ENCODE measurements around the gene NFIA. TPM values are rescaled to one million over a fixed set of nuclear protein-coding genes. Genes with fewer than 3 reads are reported as not detected.

Gene NFIA
- total and polyA plus RNA-seq, 10 of the 15 experiments (the other 5 are each of a cell fraction or from before 2014, with no cell fraction given): 0.10 to 0.16 TPM; not detected in 8

- ChIA-PET SMC1A (ENCODE audit: uncharacterized antibody, unreplicated experiment) (no interaction called here), RAD21 (ENCODE audit: unreplicated experiment) (no interaction called here), CTCF (no interaction called here), POLR2A (no interaction called here)
- Histone ChIP-seq H3K27ac (ENCODE audit: control insufficient read depth, insufficient read depth) (no peak overlapping the region), H2AFZ (ENCODE audit: control insufficient read depth, low read depth, low read length) (no peak overlapping the region), H3K4me1 (ENCODE audit: control insufficient read depth, insufficient read depth, low read length) (no peaks in the 10 kb centered on the region), H3K4me3 (no peak overlapping the region), H4K20me1 (ENCODE audit: control insufficient read depth, insufficient read depth) (no peaks in the 10 kb centered on the region), H3K27me3 (replicated peaks in 1 of 2; ENCODE audit: control insufficient read depth in 2 of 2, insufficient read depth in 2 of 2, low read length in 1 of 2) (no peaks in the 10 kb centered on the region; a peak in 1 of 4 replicates), H3K9me3 (replicated peaks; ENCODE audit: control insufficient read depth, insufficient read depth, low read length) (no peaks in the 10 kb centered on the region; the same call in 2 of the 3 replicates), H3K4me2 (ENCODE audit: control insufficient read depth, insufficient read depth) (no peak overlapping the region), H3K9ac (ENCODE audit: control insufficient read depth, insufficient read depth, low read length) (no peak overlapping the region), H3K79me2 (ENCODE audit: control insufficient read depth, insufficient read depth, low read length) (no peaks in the 10 kb centered on the region), H3K36me3 (ENCODE audit: control insufficient read depth in 2 of 2, insufficient read depth in 2 of 2, low read length in 1 of 2) (no peaks in the 10 kb centered on the region)
- WGBS (ENCODE audit: insufficient coverage, insufficient replicate concordance, low lambda C conversion rate, missing lambda C conversion rate): 35% methylated on average over 3 of the region's 3 CpGs
- FAIRE-seq (no peak), ATAC-seq (no peak), DNase-seq (ENCODE audit: low read depth, low spot score) (no peak)
- TF ChIP-seq NFYB (IDR thresholded peaks at IDR 0.05; ENCODE audit: insufficient read depth, low read depth, low read length) (no peak), IRF4 (IDR thresholded peaks at IDR 0.05; ENCODE audit: low read depth, low read length) (no peak), BRCA1 (IDR thresholded peaks at IDR 0.05; ENCODE audit: low read depth, low read length) (no peak), MTA2 (IDR thresholded peaks at IDR 0.05; ENCODE audit: low read depth) (no peak), CBX3 (IDR thresholded peaks at IDR 0.05; ENCODE audit: borderline replicate concordance, low read depth) (no peak), TCF7 (IDR thresholded peaks at IDR 0.05; ENCODE audit: borderline replicate concordance) (no peak), SMC3 (IDR thresholded peaks at IDR 0.05; ENCODE audit: borderline replicate concordance, low read length) (no peak), USF1 (IDR thresholded peaks at IDR 0.05; ENCODE audit: borderline replicate concordance, extremely low read length, insufficient read depth, low read depth, low read length) (no peak), RELA (IDR thresholded peaks at IDR 0.05; ENCODE audit: borderline replicate concordance, partially characterized antibody) (no peak), MXI1 (IDR thresholded peaks at IDR 0.05; ENCODE audit: low read depth, low read length) (no peak), SMAD1 (IDR thresholded peaks at IDR 0.05; ENCODE audit: low read depth, partially characterized antibody) (no peak), PAX8 (IDR thresholded peaks at IDR 0.05) (no peak), POLR2A (IDR thresholded peaks at IDR 0.05; ENCODE audit: low read depth, low read length) (no peak), SUPT20H (IDR thresholded peaks at IDR 0.05; ENCODE audit: borderline replicate concordance, control insufficient read depth, low read depth, low read length) (no peak), HCFC1 (IDR thresholded peaks at IDR 0.05; ENCODE audit: low read length) (no peak)
- TF ChIP-seq, protein P1, sequence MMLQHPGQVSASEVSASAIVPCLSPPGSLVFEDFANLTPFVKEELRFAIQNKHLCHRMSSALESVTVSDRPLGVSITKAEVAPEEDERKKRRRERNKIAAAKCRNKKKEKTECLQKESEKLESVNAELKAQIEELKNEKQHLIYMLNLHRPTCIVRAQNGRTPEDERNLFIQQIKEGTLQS (IDR thresholded peaks at IDR 0.05; ENCODE audit: borderline replicate concordance, extremely low read depth, low read depth, low read length): no peak
- TF ChIP-seq, protein P2, sequence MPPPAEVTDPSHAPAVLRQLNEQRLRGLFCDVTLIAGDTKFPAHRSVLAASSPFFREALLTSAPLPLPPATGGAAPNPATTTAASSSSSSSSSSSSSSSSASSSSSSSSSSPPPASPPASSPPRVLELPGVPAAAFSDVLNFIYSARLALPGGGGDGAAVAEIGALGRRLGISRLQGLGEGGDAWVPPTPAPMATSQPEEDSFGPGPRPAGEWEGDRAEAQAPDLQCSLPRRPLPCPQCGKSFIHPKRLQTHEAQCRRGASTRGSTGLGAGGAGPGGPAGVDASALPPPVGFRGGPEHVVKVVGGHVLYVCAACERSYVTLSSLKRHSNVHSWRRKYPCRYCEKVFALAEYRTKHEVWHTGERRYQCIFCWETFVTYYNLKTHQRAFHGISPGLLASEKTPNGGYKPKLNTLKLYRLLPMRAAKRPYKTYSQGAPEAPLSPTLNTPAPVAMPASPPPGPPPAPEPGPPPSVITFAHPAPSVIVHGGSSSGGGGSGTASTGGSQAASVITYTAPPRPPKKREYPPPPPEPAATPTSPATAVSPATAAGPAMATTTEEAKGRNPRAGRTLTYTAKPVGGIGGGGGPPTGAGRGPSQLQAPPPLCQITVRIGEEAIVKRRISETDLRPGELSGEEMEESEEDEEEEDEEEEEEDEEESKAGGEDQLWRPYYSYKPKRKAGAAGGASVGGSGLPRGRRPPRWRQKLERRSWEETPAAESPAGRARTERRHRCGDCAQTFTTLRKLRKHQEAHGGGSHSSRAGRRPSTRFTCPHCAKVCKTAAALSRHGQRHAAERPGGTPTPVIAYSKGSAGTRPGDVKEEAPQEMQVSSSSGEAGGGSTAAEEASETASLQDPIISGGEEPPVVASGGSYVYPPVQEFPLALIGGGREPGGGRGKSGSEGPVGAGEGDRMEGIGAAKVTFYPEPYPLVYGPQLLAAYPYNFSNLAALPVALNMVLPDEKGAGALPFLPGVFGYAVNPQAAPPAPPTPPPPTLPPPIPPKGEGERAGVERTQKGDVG (CRISPR knock-in tag; IDR thresholded peaks at IDR 0.05): no peak
- TF ChIP-seq, protein P3, sequence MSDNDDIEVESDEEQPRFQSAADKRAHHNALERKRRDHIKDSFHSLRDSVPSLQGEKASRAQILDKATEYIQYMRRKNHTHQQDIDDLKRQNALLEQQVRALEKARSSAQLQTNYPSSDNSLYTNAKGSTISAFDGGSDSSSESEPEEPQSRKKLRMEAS (IDR thresholded peaks at IDR 0.05; ENCODE audit: low read depth, low read length): no peak
- no TSS peak for BruUV-seq (replicated peaks)
- in situ Hi-C loops (cut with MboI): no loop called here
- intact Hi-C loops (cut with micrococcal nuclease; ENCODE audit: unreplicated experiment): loop anchor here (10.0 kb wide), 1 partner anchor 373 kb away; no protein-coding TSS in a partner anchor
These were observed 265.8 kb downstream of the NFIA start for GRCh38 chr1:61348025-61348665.

Measured in GM12878 (cell line).